H9 (cell line): ENCODE data around the gene PIK3R5. TPM values are rescaled to one million over a fixed set of nuclear protein-coding genes. Genes with fewer than 3 reads are reported as not detected.

Experiments
- DNase-seq: peaks from one replicate; pipeline ENCODE4 v3.0.0-alpha.2; 2017
- H2AFZ ChIP-seq: one replicate; pipeline ENCODE4 v1.6.1; 2013; ENCODE audit warnings: mild to moderate bottlenecking, low read length, control low read depth, moderate library complexity
- H2AK5ac ChIP-seq: 2 replicates; pipeline ENCODE4 v1.6.1; 2013; ENCODE audit warnings: low read length, control low read depth, mixed read lengths; ENCODE audit not compliant: insufficient read length
- H2BK120ac ChIP-seq: one replicate; pipeline ENCODE4 v1.6.1; 2013; ENCODE audit warnings: low read depth, mild to moderate bottlenecking, low read length, control low read depth, inconsistent platforms; ENCODE audit not compliant: poor library complexity, severe bottlenecking
- H2BK12ac ChIP-seq: 2 replicates; pipeline ENCODE4 v1.6.1; 2013; ENCODE audit warnings: low read length, control low read depth, mixed read lengths, low read depth; ENCODE audit not compliant: insufficient read length
- H2BK15ac ChIP-seq: 2 replicates; pipeline ENCODE4 v1.6.1; 2013; ENCODE audit warnings: low read depth, low read length, control low read depth
- H2BK20ac ChIP-seq: one replicate; pipeline ENCODE4 v1.6.1; 2013; ENCODE audit warnings: low read depth, mild to moderate bottlenecking, low read length, control low read depth, inconsistent platforms; ENCODE audit not compliant: poor library complexity, severe bottlenecking
- H2BK5ac ChIP-seq: 2 replicates; pipeline ENCODE4 v1.6.1; 2013; ENCODE audit warnings: low read length, control low read depth, mixed read lengths; ENCODE audit not compliant: insufficient read length
- H3K14ac ChIP-seq: 2 replicates; pipeline ENCODE4 v1.6.1; 2013; ENCODE audit warnings: low read length, control low read depth; ENCODE audit not compliant: insufficient read depth
- H3K18ac ChIP-seq: 2 replicates; pipeline ENCODE4 v1.6.1; 2013; ENCODE audit warnings: low read depth, mild to moderate bottlenecking, mixed read lengths, low read length, control low read depth; ENCODE audit not compliant: insufficient read length
- H3K23ac ChIP-seq: 2 replicates; pipeline ENCODE4 v1.6.1; 2013; ENCODE audit warnings: low read length, control low read depth, mixed read lengths, low read depth; ENCODE audit not compliant: insufficient read length
- H3K23me2 ChIP-seq: 2 replicates; pipeline ENCODE4 v1.6.1; 2013; ENCODE audit warnings: low read depth, mild to moderate bottlenecking, mixed read lengths, low read length, control low read depth; ENCODE audit not compliant: insufficient read length, poor library complexity, severe bottlenecking
- H3K27ac ChIP-seq: 2 replicates; pipeline ENCODE4 v1.5.1; 2013; ENCODE audit warnings: low read length, control low read depth, mixed read lengths, low read depth; ENCODE audit not compliant: insufficient read length
- H3K27me3 ChIP-seq: 2 replicates; pipeline ENCODE4 v1.6.1; 2013; ENCODE audit warnings: low read length, control low read depth, inconsistent platforms; ENCODE audit not compliant: insufficient read depth
- H3K4ac ChIP-seq: 2 replicates; pipeline ENCODE4 v1.6.1; 2013; ENCODE audit warnings: low read depth, mild to moderate bottlenecking, control low read depth, inconsistent platforms, low read length, moderate library complexity
- H3K4me1 ChIP-seq: 2 replicates; pipeline ENCODE4 v1.6.1; 2013; ENCODE audit warnings: low read length, control low read depth, inconsistent platforms; ENCODE audit not compliant: insufficient read depth
- H3K4me2 ChIP-seq: 2 replicates; pipeline ENCODE4 v1.6.1; 2013; ENCODE audit warnings: low read length, control low read depth, mixed read lengths; ENCODE audit not compliant: insufficient read length, insufficient read depth
- H3K56ac ChIP-seq: 2 replicates; pipeline ENCODE4 v1.6.1; 2013; ENCODE audit warnings: low read depth, mild to moderate bottlenecking, mixed read lengths, low read length, control low read depth; ENCODE audit not compliant: insufficient read length
- H3K79me1 ChIP-seq: 2 replicates; pipeline ENCODE4 v1.6.1; 2013; ENCODE audit warnings: low read depth, mild to moderate bottlenecking, moderate library complexity, low read length, control low read depth, inconsistent platforms; ENCODE audit not compliant: insufficient read depth, poor library complexity, severe bottlenecking
- H3K79me2 ChIP-seq: 2 replicates; pipeline ENCODE4 v1.6.1; 2013; ENCODE audit warnings: low read length, control low read depth, inconsistent platforms; ENCODE audit not compliant: insufficient read depth
- H3K9ac ChIP-seq: 2 replicates; pipeline ENCODE4 v1.6.1; 2013; ENCODE audit warnings: low read length, control low read depth, mixed read lengths; ENCODE audit not compliant: insufficient read length; ENCODE audit errors: extremely low read depth
- H3K9me3 ChIP-seq: one replicate; pipeline ENCODE4 v1.6.1; 2013; ENCODE audit warnings: low read depth, low read length, inconsistent platforms; ENCODE audit not compliant: control insufficient read depth
- H3T11ph ChIP-seq: one replicate; pipeline ENCODE4 v1.6.1; 2013; ENCODE audit warnings: mild to moderate bottlenecking, low read length, control low read depth, inconsistent platforms
- H4K20me1 ChIP-seq: one replicate; pipeline ENCODE4 v1.6.1; 2013; ENCODE audit not compliant: control insufficient read depth, insufficient read length, insufficient read depth
- H4K5ac ChIP-seq: 2 replicates; pipeline ENCODE4 v1.6.1; 2013; ENCODE audit warnings: low read depth, mild to moderate bottlenecking, mixed read lengths, low read length, control low read depth; ENCODE audit not compliant: insufficient read length
- H4K8ac ChIP-seq: replicated peaks from 2 replicates; pipeline ENCODE4 v1.6.1; 2013; ENCODE audit warnings: low read length, control low read depth, mixed read lengths, low read depth; ENCODE audit not compliant: insufficient read length
- H4K91ac ChIP-seq: 2 replicates; pipeline ENCODE4 v1.6.1; 2013; ENCODE audit warnings: low read depth, mild to moderate bottlenecking, moderate library complexity, mixed read lengths, low read length, control low read depth; ENCODE audit not compliant: insufficient read length
- H3K27ac Mint-ChIP-seq, 3 experiments: 2 replicates in 2 of 3; 3 replicates in 1 of 3; pipeline ENCODE4 v1.8.0; 2020 to 2021; ENCODE audit warnings: mixed read lengths in 3 of 3, mild to moderate bottlenecking in 1 of 3, moderate library complexity in 1 of 3
- H3K27me3 Mint-ChIP-seq: 2 replicates; pipeline ENCODE4 v1.8.0; 2021; ENCODE audit warnings: low read depth, mild to moderate bottlenecking, moderate library complexity, mixed read lengths
- H3K36me3 Mint-ChIP-seq, 3 experiments: 2 replicates in 2 of 3; 3 replicates in 1 of 3; pipeline ENCODE4 v1.8.0; 2020 to 2021; ENCODE audit warnings: low read depth in 3 of 3, mixed read lengths in 3 of 3; ENCODE audit not compliant: insufficient read depth in 1 of 3
- H3K4me1 Mint-ChIP-seq, 2 experiments: 2 replicates each; pipeline ENCODE4 v1.8.0; 2020; ENCODE audit warnings: mixed read lengths in 2 of 2
- H3K4me3 Mint-ChIP-seq, 2 experiments: 2 replicates in 1 of 2; 3 replicates in 1 of 2; pipeline ENCODE4 v1.8.0; 2020 to 2021; ENCODE audit warnings: mild to moderate bottlenecking in 2 of 2, mixed read lengths in 2 of 2, moderate library complexity in 1 of 2
- H3K9me3 Mint-ChIP-seq, 2 experiments: 2 replicates in 1 of 2; 3 replicates in 1 of 2; pipeline ENCODE4 v1.8.0; 2020; ENCODE audit warnings: mild to moderate bottlenecking in 2 of 2, mixed read lengths in 2 of 2, moderate library complexity in 1 of 2
- WGBS: extraction: QIAGEN DNeasy Blood & Tissue Kit; methylation state at CpG from one replicate; pipeline ENCODE4 v1.1.7; 2013; ENCODE audit warnings: missing lambda C conversion rate, low lambda C conversion rate, mixed read lengths; ENCODE audit not compliant: insufficient read length; ENCODE audit errors: extremely low coverage; 5-methylcytosine and 5-hydroxymethylcytosine counted together
- total RNA-seq: library from RNA; stranded (reverse); gene quantifications from 2 replicates; pipeline ENCODE4 v1.2.1, GENCODE V29; 2021
- TF ChIP-seq, protein P1 (sequence below): fragments of 200-600 bp; sonication (generic); conservative IDR thresholded peaks from 3 replicates; pipeline ENCODE4 v1.8.0; 2021; ENCODE audit warnings: antibody characterized with exemption, mild to moderate bottlenecking

The PIK3R5 gene
- total RNA-seq, 1 experiment from 2014 or later = 1.4 TPM

DNA sequence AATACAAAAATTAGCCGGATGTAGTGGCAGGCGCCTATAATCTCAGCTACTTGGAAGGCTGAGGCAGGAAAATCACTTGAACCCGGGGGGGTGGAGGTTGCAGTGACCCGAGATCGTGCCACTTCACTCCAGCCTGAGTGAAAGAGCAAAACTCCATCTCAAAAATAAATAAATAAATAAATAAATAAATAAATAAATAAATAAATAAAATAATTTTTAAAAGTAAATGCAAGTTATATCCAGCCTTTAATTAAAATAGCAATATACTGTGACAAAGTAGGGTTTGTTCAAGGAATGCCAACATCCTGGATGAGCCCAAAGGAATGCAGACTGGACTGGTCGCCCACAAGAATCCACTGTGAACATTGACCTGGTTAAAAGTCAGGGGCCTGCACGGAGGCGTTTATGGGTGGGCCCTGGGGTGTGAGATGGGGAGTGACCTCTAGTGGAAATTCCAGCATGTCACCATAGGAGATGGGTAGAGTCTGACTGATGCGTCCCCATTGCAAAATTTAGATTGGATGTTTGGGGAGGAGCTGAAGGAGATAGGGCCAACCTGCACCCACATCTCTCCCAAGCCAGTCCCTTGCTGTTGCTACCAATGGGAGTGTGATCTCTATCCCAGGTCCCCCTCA lies 9.7 kb upstream of the PIK3R5 start:
- H3T11ph ChIP-seq = no peak overlapping the region
- no peak overlapping the region for H4K91ac ChIP-seq
- peaks cover 0 to 12% (median 1%) of the 10 kb centered on the region in 3 experiments; a peak in 3 of 7 replicates for H3K36me3 Mint-ChIP-seq
- no peak overlapping the region for H3K56ac ChIP-seq
- no peak overlapping the region for H3K14ac ChIP-seq
- H4K5ac ChIP-seq = no peak overlapping the region
- no peaks in the 10 kb centered on the region; the same call in 1 of the 2 replicates for H3K27me3 Mint-ChIP-seq
- H3K4me3 Mint-ChIP-seq = no peak overlapping the region
- no peak overlapping the region for H3K9ac ChIP-seq
- H3K23me2 ChIP-seq = no peaks in the 10 kb centered on the region
- no peak overlapping the region for H3K23ac ChIP-seq
- no peaks in the 10 kb centered on the region for H4K20me1 ChIP-seq
- H3K9me3 ChIP-seq = no peaks in the 10 kb centered on the region
- H3K27me3 ChIP-seq = no peaks in the 10 kb centered on the region
- H3K4ac ChIP-seq = no peak overlapping the region
- no peaks in the 10 kb centered on the region for H3K79me1 ChIP-seq
- H2BK20ac ChIP-seq = no peak overlapping the region
- no CpG with 5 or more reads among the region's 9 CpGs for WGBS
- H3K4me2 ChIP-seq = no peak overlapping the region
- no peak overlapping the region for H2BK12ac ChIP-seq
- H2AK5ac ChIP-seq = no peak overlapping the region
- no peak overlapping the region for H3K18ac ChIP-seq
- no peak overlapping the region for H2BK5ac ChIP-seq
- no peak overlapping the region for H2AFZ ChIP-seq
- H3K4me1 Mint-ChIP-seq = no peaks in the 10 kb centered on the region
- H3K27ac ChIP-seq = no peak overlapping the region
- H3K4me1 ChIP-seq = no peaks in the 10 kb centered on the region
- H3K9me3 Mint-ChIP-seq = peaks cover 19 to 21% of the 10 kb centered on the region in 2 experiments
- TF ChIP-seq, protein P1, sequence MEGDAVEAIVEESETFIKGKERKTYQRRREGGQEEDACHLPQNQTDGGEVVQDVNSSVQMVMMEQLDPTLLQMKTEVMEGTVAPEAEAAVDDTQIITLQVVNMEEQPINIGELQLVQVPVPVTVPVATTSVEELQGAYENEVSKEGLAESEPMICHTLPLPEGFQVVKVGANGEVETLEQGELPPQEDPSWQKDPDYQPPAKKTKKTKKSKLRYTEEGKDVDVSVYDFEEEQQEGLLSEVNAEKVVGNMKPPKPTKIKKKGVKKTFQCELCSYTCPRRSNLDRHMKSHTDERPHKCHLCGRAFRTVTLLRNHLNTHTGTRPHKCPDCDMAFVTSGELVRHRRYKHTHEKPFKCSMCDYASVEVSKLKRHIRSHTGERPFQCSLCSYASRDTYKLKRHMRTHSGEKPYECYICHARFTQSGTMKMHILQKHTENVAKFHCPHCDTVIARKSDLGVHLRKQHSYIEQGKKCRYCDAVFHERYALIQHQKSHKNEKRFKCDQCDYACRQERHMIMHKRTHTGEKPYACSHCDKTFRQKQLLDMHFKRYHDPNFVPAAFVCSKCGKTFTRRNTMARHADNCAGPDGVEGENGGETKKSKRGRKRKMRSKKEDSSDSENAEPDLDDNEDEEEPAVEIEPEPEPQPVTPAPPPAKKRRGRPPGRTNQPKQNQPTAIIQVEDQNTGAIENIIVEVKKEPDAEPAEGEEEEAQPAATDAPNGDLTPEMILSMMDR = no peak
- H4K8ac ChIP-seq = no peak overlapping the region
- no peak overlapping the region for H2BK120ac ChIP-seq
- no peak overlapping the region for H2BK15ac ChIP-seq
- no peak for DNase-seq
- no peak overlapping the region for H3K27ac Mint-ChIP-seq
- H3K79me2 ChIP-seq = no peaks in the 10 kb centered on the region
